Uterus (tissue), 2 donors: ENCODE data around the gene STAU1.

Experiments
- CTCF ChIP-seq, 4 experiments: fragments of 200-600 bp in 2 of 4; fragments of 450-650 bp in 2 of 4; sonication (generic) in 2 of 4; IDR thresholded peaks; one replicate each; pipeline ENCODE4 v1.5.1; 2016 to 2019; ENCODE audit warnings: antibody characterized with exemption in 4 of 4, mild to moderate bottlenecking in 2 of 4, moderate library complexity in 1 of 4
- POLR2A ChIP-seq, 2 donors: fragments of 450-650 bp; IDR thresholded peaks; one replicate each; pipeline ENCODE4 v1.6.1; 2016; ENCODE audit warnings: antibody characterized with exemption in 2 of 2, mild to moderate bottlenecking in 1 of 2, moderate library complexity in 1 of 2

GRCh38 chr20:49097159-49097558 is 91.0 kb downstream of the STAU1 start:
- TF ChIP-seq CTCF (IDR thresholded peaks at IDR 0.05) (no peak), POLR2A (IDR thresholded peaks at IDR 0.05) (no peak)
